ENCODE results near the gene MOB2. TPM values are rescaled to one million over a fixed set of nuclear protein-coding genes. Genes with fewer than 3 reads are reported as not detected.

MOB2 gene
- 25.6 and 35.9 TPM in 2 replicates for total RNA-seq

GRCh38 chr11:1486054-1486825, at the start of gene MOB2:
MOB2 (minus strand) TSS chr11:1486779; CDS start chr11:1486556, 223 bp downstream.

Other genes with a start within 250 kb of the MOB2 start
- gene TOLLIP, start 177.1 kb downstream of the MOB2 start, total RNA-seq, result 44.1 and 68.3 TPM in 2 replicates
- gene BRSK2, start 96.8 kb downstream of the MOB2 start, total RNA-seq, result under 0.01 and 1.00 TPM in 2 replicates
- gene DUSP8, start 85.5 kb upstream of the MOB2 start, total RNA-seq, result 1.6 and 1.7 TPM in 2 replicates
- gene KRTAP5-1, start 98.5 kb upstream of the MOB2 start, total RNA-seq, result not detected in 2 replicates
- not detected in 2 replicates for gene KRTAP5-2, start 111.5 kb upstream of the MOB2 start, total RNA-seq
- gene KRTAP5-3, start 121.7 kb upstream of the MOB2 start, total RNA-seq, result not detected in 2 replicates
- gene KRTAP5-4, start 135.4 kb upstream of the MOB2 start, total RNA-seq, result not detected in 2 replicates
- gene KRTAP5-5, start 143.0 kb upstream of the MOB2 start, total RNA-seq, result not detected in 2 replicates
- not detected in 2 replicates for gene KRTAP5-6, start 210.4 kb upstream of the MOB2 start, total RNA-seq